CD14-positive monocyte (primary cell): ENCODE results near the gene SLC9A8. TPM values are rescaled to one million over a fixed set of nuclear protein-coding genes. Genes with fewer than 3 reads are reported as not detected.

Experiments used
- DNase-seq, 3 donors: peaks; one replicate each; pipeline ENCODE4 v3.0.0-alpha.2; 2011 to 2022
- H2AFZ ChIP-seq: 2 replicates; pipeline ENCODE4 v1.6.0; 2012; ENCODE audit warnings: mild to moderate bottlenecking, low read depth, low read length, inconsistent platforms; ENCODE audit not compliant: insufficient read depth, poor library complexity, severe bottlenecking
- H3K27ac ChIP-seq, 2 donors: 1 replicate in 1 of 2; 2 replicates in 1 of 2; pipeline ENCODE4 v1.5.1; 2012 to 2013; ENCODE audit warnings: low read length in 2 of 2, control low read depth in 1 of 2, inconsistent platforms in 1 of 2, low read depth in 1 of 2, mild to moderate bottlenecking in 1 of 2
- H3K27me3 ChIP-seq, 2 donors: one replicate each; pipeline versions ENCODE4 v1.6.0 to v1.6.1; 2011 to 2013; ENCODE audit warnings: low read length in 2 of 2; ENCODE audit not compliant: control insufficient read depth in 2 of 2, insufficient read depth in 2 of 2
- H3K36me3 ChIP-seq, 2 donors: replicated peaks in 1 of 2; 1 replicate in 1 of 2; 2 replicates in 1 of 2; pipeline versions ENCODE4 v1.5.1 to v1.6.1; 2012 to 2013; ENCODE audit warnings: low read length in 2 of 2, control low read depth in 1 of 2, inconsistent platforms in 1 of 2, mild to moderate bottlenecking in 1 of 2; ENCODE audit not compliant: insufficient read depth in 2 of 2, control insufficient read depth in 1 of 2
- H3K4me1 ChIP-seq, 2 donors: 1 replicate in 1 of 2; 2 replicates in 1 of 2; pipeline versions ENCODE4 v1.5.1 to v1.6.1; 2012 to 2013; ENCODE audit warnings: low read length in 2 of 2, control low read depth in 1 of 2, inconsistent platforms in 1 of 2, mild to moderate bottlenecking in 1 of 2, moderate library complexity in 1 of 2; ENCODE audit not compliant: insufficient read depth in 2 of 2, control insufficient read depth in 1 of 2
- H3K4me2 ChIP-seq: replicated peaks from 2 replicates; pipeline ENCODE3; 2012; ENCODE audit warnings: low read length, moderate library complexity, mild to moderate bottlenecking; ENCODE audit not compliant: poor library complexity, severe bottlenecking; ENCODE audit errors: extremely low read depth
- H3K4me3 ChIP-seq, 3 experiments: fragments of 200-600 bp in 1 of 3; sonication (generic) in 1 of 3; replicated peaks in 1 of 3; 1 replicate in 2 of 3; 2 replicates in 1 of 3; pipeline ENCODE4 v1.5.1; 2011 to 2013; ENCODE audit warnings: low read length in 3 of 3, mild to moderate bottlenecking in 3 of 3, control low read depth in 2 of 3, low read depth in 2 of 3, inconsistent platforms in 1 of 3, moderate library complexity in 1 of 3
- H3K79me2 ChIP-seq: 2 replicates; pipeline ENCODE4 v1.6.0; 2012; ENCODE audit warnings: mild to moderate bottlenecking, control low read depth, inconsistent platforms, low read length, moderate library complexity; ENCODE audit not compliant: insufficient read depth
- H3K9ac ChIP-seq: 2 replicates; pipeline ENCODE4 v1.6.0; 2017; ENCODE audit warnings: low read length, mild to moderate bottlenecking; ENCODE audit not compliant: insufficient read depth, poor library complexity, severe bottlenecking
- H3K9me3 ChIP-seq, 2 donors: replicated peaks in 1 of 2; 1 replicate in 1 of 2; 2 replicates in 1 of 2; pipeline versions ENCODE4 v1.5.1 to v1.6.1; 2012 to 2013; ENCODE audit warnings: low read length in 2 of 2, control low read depth in 1 of 2; ENCODE audit not compliant: control insufficient read depth in 1 of 2, insufficient read depth in 1 of 2
- H4K20me1 ChIP-seq: 2 replicates; pipeline ENCODE4 v1.6.0; 2012; ENCODE audit warnings: mild to moderate bottlenecking, low read length, control low read depth, moderate library complexity; ENCODE audit not compliant: insufficient read depth
- H3K27ac Mint-ChIP-seq, 7 donors: one replicate each; pipeline ENCODE4 v1.8.0; 2020; ENCODE audit warnings: mild to moderate bottlenecking in 7 of 7, mixed read lengths in 7 of 7, moderate library complexity in 6 of 7, inconsistent platforms in 2 of 7
- H3K27me3 Mint-ChIP-seq, 3 donors: one replicate each; pipeline ENCODE4 v1.8.0; 2021 to 2022; ENCODE audit warnings: low read depth in 3 of 3, mild to moderate bottlenecking in 3 of 3, mixed read lengths in 3 of 3, moderate library complexity in 3 of 3, inconsistent platforms in 1 of 3
- H3K36me3 Mint-ChIP-seq, 2 donors: one replicate each; pipeline ENCODE4 v1.8.0; 2020; ENCODE audit warnings: mixed read lengths in 2 of 2, inconsistent platforms in 1 of 2, mild to moderate bottlenecking in 1 of 2
- H3K4me1 Mint-ChIP-seq: one replicate; pipeline ENCODE4 v1.8.0; 2020; ENCODE audit warnings: mild to moderate bottlenecking, mixed read lengths
- H3K4me3 Mint-ChIP-seq, 2 donors: one replicate each; pipeline ENCODE4 v1.8.0; 2020; ENCODE audit warnings: mild to moderate bottlenecking in 2 of 2, mixed read lengths in 2 of 2, moderate library complexity in 1 of 2
- H3K9me3 Mint-ChIP-seq, 7 donors: one replicate each; pipeline ENCODE4 v1.8.0; 2020 to 2022; ENCODE audit warnings: mixed read lengths in 7 of 7, mild to moderate bottlenecking in 6 of 7, moderate library complexity in 6 of 7, inconsistent platforms in 2 of 7
- CTCF ChIP-seq: fragments of 200-600 bp; IDR thresholded peaks from one replicate; pipeline ENCODE4 v1.8.0; 2022; ENCODE audit warnings: antibody characterized with exemption, mild to moderate bottlenecking
- WGBS: methylation state at CpG from one replicate; pipeline ENCODE4 v1.1.5; 2013; ENCODE audit warnings: missing lambda C conversion rate; ENCODE audit not compliant: insufficient coverage; 5-methylcytosine and 5-hydroxymethylcytosine counted together
- intact Hi-C, 2 donors: fragments of 100-400 bp; cut with micrococcal nuclease; formaldehyde crosslinking; loops; one replicate each; pipeline versions ENCODE4 v1.15.0 to v1.15.1; 2023
- polyA plus RNA-seq, 3 donors: library from polyadenylated mRNA; depleted of rRNA in 1 of 3; unstranded in 2 of 3; stranded (reverse) in 1 of 3; fragments of 300-500 nt in 2 of 3; fragments of >200 nt in 1 of 3; fragmentation: Illumina TruSeq in 2 of 3; gene quantifications; 1 replicate in 2 of 3; 2 replicates in 1 of 3; pipeline ENCODE4 v1.2.3, GENCODE V29; 2012 to 2021

Gene SLC9A8
- polyA plus RNA-seq, 3 donors: 3.0 to 14.6 (median 3.3) TPM

GRCh38 chr20:49851991-49852390 is 39.4 kb downstream of the SLC9A8 start:
- Histone ChIP-seq H3K9ac (no peak overlapping the region), H3K4me2 (no peak overlapping the region), H2AFZ (no peak overlapping the region), H3K9me3 (no peaks in the 10 kb centered on the region), H3K27me3 (no peaks in the 10 kb centered on the region), H3K4me1 (peaks cover 3 to 7% of the 10 kb centered on the region in 2 donors), H3K4me3 (no peak overlapping the region), H3K79me2 (no peaks in the 10 kb centered on the region), H3K27ac (no peak overlapping the region), H3K36me3 (peaks cover 75 to 92% of the 10 kb centered on the region in 2 donors), H4K20me1 (no peaks in the 10 kb centered on the region)
- intact Hi-C loops: no loop called here
- Mint-ChIP-seq H3K9me3 (no peaks in the 10 kb centered on the region), H3K27me3 (no peaks in the 10 kb centered on the region), H3K27ac (peak overlapping the region in 2 of 7 donors; percentile 32 to 58), H3K4me1 (peaks cover 13% of the 10 kb centered on the region), H3K36me3 (peaks cover 92 to 100% of the 10 kb centered on the region in 2 donors), H3K4me3 (no peak overlapping the region)
- 83% methylated on average over 6 of the region's 7 CpGs for WGBS
- no peak for DNase-seq
- no peak for TF ChIP-seq CTCF

GRCh38 chr20:49852522-49853080 is 40.0 kb downstream of the SLC9A8 start:
- H3K4me1 Mint-ChIP-seq: peaks cover 13% of the 10 kb centered on the region
- no peak overlapping the region for H3K4me3 Mint-ChIP-seq
- Histone ChIP-seq H3K27ac (no peak overlapping the region), H2AFZ (no peak overlapping the region), H3K27me3 (no peaks in the 10 kb centered on the region), H3K79me2 (no peaks in the 10 kb centered on the region), H3K4me1 (peaks cover 3 to 7% of the 10 kb centered on the region in 2 donors), H4K20me1 (no peaks in the 10 kb centered on the region), H3K4me2 (no peak overlapping the region), H3K9me3 (no peaks in the 10 kb centered on the region), H3K36me3 (peaks cover 81 to 98% of the 10 kb centered on the region in 2 donors), H3K9ac (no peak overlapping the region), H3K4me3 (no peak overlapping the region)
- H3K27ac Mint-ChIP-seq: peak overlapping the region in 1 of 7 donors; percentile 29
- H3K9me3 Mint-ChIP-seq: no peaks in the 10 kb centered on the region
- TF ChIP-seq CTCF: no peak
- intact Hi-C loops: no loop called here
- WGBS: 100% methylated on average over 3 of the region's 8 CpGs
- H3K27me3 Mint-ChIP-seq: no peaks in the 10 kb centered on the region
- peaks cover 91 to 100% of the 10 kb centered on the region in 2 donors for H3K36me3 Mint-ChIP-seq
- no peak for DNase-seq
